GM18505 (cell line): ENCODE measurements around the gene KIRREL1.

Experiments used
- ATAC-seq: cut with Tn5 transposase; IDR thresholded peaks from one replicate; pipeline ENCODE4 v1.9.1; 2021; ENCODE audit not compliant: unreplicated experiment
- POLR2A ChIP-seq: IDR thresholded peaks from 4 replicates; pipeline ENCODE4 v1.6.1; 2011; ENCODE audit warnings: borderline replicate concordance; ENCODE audit not compliant: insufficient read depth, insufficient read length; ENCODE audit errors: extremely low read depth

Gene KIRREL1

DNA sequence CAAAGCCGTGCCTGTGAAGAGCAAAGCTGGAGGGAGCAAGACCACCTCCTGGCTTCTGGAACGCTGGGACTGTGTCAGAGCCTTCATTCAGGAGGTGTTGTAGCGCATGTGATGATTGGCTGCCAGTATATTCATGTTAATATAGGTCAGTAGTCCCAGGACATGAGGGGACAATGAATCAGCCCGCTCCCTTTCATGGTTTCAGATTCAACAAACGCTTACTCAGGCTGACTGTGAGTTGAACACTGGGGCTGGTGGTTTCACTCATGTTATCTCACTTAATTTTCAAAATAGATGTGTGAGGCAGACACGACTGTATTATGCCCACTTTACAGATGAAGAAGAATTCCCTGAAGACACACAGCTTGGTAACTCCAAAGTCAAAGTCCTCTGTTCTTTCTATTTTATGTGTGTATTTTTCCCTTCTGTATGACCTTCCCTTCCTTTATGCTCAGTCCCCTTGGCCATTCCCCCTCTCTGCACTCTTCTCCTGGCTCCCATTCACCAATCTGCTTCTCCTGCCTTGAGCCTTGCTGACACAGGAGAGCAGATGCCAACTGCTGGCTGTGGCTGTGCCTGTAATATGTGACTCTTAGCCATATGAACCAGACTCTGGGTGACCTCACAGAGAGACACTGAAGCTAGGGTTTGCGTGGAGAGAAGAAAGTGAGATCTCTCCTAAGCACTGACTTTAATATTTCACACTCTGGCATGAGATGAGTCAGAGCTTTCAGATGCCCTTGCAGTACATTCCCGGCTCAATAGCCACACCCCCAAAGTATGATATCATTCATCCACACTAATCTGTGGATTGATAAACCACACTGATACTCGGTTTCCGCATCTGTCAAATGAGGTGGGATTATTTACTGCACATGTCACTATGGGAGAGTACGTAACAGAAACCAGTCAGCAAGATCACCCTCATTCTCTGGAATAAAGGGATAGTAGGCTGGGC is 31.4 kb upstream of the KIRREL1 start:
- TF ChIP-seq POLR2A = no peak
- ATAC-seq = no peak

DNA sequence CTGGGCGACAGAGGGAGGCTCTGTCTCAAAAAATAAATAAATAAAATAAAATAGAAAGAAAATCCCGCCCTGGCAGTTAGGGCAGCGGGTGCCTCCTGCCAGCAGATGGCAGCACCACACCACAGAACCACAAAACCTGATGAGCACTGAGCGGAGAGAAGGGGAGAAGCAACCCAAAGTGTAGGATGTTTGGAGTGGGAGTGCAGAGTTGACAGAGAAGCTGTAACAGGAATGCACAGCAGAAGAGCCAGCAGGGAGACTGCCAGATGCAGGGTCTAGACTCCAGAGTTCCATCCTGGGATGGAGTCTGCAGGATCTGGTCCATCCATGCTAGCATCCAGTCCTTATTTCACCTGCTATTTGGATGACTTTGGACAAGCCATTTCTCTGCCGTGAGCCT is 29.7 kb upstream of the KIRREL1 start:
- no peak for ATAC-seq
- no peak for TF ChIP-seq POLR2A

DNA sequence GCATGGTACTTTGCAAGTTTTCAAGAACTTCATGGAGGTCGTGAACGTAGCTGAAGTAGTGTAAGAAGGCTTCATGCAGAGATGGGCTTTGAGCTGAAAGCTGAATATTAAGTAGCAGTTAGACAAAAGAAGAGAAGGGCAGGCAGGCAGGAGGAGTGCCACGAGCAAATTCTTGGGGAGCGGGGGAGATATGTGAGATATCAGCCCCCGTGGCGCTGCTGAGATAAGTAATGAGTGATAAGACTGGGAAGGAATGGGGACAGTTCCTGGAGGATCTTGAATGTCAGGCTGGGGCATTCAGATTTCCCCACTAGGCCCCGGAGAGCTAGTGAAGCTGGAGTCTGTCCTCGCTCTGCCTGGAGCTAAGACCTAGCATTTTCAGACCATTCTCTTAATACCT is 27.9 kb upstream of the KIRREL1 start:
- no peak for ATAC-seq
- no peak for TF ChIP-seq POLR2A

DNA sequence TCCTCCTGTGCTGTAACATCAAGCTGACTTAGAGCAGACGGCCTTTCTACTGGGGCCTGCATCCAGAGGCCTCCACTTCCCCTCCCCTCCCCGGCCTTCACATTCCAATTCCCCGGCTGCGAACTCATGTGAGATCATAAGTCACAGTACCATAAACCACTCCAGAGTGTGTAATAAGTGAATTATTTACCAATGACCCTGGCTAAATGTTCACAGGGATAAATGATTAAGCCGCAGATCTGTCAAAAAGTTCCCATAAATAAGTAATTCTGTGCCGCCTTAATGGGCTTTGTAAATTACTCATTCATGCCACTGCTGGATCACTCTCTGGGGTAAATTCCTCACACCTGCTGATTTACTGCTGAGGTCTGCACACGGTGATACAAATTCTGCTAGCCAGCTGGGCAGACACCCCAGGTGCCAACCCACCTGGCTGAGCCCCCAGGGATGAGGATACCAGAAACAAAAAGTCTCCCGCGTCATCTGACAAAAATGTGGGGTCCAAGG is 27.4 kb upstream of the KIRREL1 start:
- no peak for TF ChIP-seq POLR2A
- ATAC-seq = no peak

DNA sequence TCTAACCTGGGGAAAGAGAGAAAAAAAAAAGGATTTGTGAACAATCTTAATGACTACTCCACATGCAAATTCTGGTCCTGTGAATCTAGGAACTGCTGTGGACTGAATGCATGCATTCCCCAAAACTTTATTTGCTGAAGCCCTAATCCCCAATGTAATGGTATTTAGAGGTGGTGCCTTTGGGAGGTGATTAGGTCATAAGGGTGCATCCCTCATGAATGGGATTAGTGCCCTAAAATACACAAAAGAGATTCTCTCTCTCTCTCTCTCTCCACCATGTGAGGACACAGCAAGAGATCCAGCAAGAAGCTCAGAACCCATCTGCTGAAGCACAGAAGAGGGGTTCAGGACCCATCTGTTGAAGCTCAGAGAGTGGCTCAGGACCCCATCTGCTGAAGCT is 26.2 kb upstream of the KIRREL1 start:
- no peak for ATAC-seq
- TF ChIP-seq POLR2A = no peak

DNA sequence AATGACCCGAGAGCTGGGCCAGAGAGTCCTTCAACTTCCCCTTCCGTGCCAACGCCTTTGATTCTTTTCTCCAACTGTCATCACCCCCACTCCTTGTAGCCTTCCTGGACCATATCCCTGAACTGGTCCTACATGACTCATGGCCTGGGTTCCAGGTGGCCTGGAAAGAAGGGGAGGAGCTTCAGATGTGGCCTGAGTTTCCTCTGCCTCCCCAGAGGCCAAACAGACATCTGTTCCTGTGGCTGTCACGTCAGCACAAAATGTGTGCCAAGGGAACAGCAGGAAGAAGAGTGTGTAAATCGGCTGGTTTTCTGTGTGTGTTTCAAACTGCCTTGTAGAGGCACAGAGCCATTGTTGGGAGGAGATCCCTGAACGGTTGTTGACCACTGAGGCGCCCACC is 24.9 kb upstream of the KIRREL1 start:
- no peak for ATAC-seq

DNA sequence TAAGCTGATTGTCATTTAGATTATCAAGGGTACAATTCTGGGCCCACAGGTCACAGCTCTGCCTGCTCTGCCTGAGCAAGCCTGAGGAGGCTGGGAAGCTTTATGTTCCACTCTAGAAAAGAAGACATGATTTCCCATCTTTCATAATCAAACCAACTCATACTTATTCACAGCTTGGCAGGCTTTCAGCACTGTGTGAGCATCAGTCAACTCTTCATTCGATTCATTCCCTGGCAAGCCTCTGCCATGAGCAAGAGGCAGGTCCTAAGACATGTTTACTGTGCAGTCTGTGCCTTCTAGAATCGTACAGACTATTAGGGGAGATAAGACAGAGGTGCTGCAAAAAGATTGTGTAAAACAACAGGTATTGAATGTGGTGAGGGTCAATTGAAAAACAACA is 24.5 kb upstream of the KIRREL1 start:
- no peak for TF ChIP-seq POLR2A
- ATAC-seq = no peak

More for the DNA sequence above, 24.9 kb upstream of the KIRREL1 start:
- no peak for TF ChIP-seq POLR2A

DNA sequence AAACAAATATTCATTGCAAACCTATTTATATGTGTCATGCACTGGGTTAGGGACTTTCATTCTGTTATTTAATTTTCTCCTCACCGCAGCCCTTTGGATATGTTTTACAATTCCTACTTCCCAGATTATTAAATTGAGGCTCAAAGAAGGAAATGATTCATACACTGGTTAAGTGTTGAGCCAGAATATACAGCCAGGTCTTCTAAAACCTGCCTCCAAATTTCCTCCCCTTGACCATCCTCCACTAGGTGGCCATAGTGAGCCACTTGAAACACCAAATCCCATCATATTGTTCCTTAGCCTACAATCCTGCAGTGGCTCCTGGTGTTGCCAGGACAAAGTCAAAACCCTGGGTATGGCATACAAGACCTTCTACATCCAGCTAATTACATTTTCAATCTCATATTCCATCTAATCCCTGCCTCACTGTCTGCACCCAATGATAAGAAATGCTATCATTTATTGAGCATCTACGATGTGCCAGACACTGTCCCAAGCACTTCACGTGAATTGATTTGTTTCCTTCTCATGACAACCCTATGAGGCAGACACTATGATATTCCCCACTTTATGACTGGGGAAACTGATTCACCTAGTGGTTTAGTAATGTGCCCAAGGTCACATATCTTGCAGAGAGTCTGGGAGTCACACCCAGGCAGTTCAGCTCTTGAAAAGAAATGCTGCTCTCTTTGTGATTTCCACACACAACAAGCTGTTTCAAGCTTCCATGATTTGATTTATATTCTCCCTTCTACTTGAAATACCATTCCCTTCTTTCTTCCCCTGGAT is 23.6 kb upstream of the KIRREL1 start:
- no peak for ATAC-seq
- no peak for TF ChIP-seq POLR2A

DNA sequence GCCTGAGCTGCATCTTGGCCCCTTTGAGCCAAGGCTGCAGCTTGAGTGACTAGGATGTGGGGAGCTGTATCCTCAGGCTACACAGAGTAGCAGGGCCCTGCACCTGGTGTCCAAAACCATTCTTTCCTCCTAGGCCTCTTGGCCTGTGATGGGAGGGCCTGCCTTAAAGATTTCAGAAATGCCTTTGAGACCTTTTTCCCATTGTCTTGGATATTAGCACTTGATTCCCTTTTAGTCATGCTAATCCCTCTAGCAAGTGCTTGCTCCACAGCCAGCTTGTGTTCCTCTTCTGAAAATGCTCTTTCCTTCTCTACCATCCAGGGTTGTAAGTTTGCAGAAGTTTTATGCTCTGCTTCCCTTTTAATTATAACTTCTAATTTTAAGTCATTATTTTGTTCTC is 21.7 kb upstream of the KIRREL1 start:
- no peak for TF ChIP-seq POLR2A
- no peak for ATAC-seq

DNA sequence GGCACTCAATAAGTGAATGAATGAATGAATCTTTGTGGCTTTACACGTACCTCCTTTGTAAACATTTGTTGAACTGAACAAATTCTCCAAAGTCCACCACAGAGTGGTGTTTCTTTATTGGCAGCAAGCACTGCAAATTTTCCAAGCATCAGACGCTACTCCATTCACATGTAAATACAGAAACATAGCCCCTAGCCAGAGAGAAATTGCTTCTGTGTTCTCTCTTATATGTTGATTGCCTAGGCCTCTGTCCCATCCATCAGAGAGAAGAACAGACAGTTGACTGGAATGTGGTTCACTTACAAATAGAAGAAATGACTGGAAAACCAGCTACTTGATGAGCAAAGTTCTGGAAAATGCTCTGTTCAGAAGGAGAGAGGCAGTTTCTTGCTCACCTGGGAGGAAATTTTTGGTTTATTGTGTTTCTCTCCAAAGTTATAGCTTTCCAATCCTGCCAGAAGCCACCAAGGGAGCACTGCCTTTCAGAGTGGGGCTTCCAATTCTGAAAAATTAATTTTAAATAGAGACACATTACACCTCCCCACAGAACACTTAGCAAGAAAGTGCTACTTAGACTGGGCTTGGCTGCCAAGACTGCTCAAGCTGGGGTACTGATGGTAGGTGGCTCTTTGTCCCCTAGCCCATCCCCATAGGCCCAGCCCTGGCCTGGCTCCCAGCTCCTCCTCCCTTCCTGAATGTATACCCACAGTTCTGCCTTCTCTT is 18.1 kb upstream of the KIRREL1 start:
- TF ChIP-seq POLR2A = no peak
- no peak for ATAC-seq

DNA sequence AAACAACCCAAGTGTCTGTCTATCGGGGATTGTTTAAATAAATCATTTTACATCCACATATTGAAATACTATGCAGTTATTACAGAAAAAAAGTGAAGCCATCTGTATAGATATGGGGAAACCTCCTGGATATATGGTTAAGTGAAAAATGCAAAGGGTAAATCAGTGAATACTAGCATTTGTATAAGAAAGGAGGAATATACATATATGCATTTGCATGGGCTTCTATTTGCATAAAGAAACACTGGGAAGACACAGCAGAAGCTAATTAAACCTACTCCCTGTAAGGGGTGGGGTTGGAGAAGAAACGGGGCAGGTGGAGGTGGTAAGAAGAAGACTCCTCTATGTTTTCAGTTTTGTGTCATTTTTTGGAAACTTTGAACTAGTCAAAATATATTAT is 16.6 kb upstream of the KIRREL1 start:
- no peak for TF ChIP-seq POLR2A

DNA sequence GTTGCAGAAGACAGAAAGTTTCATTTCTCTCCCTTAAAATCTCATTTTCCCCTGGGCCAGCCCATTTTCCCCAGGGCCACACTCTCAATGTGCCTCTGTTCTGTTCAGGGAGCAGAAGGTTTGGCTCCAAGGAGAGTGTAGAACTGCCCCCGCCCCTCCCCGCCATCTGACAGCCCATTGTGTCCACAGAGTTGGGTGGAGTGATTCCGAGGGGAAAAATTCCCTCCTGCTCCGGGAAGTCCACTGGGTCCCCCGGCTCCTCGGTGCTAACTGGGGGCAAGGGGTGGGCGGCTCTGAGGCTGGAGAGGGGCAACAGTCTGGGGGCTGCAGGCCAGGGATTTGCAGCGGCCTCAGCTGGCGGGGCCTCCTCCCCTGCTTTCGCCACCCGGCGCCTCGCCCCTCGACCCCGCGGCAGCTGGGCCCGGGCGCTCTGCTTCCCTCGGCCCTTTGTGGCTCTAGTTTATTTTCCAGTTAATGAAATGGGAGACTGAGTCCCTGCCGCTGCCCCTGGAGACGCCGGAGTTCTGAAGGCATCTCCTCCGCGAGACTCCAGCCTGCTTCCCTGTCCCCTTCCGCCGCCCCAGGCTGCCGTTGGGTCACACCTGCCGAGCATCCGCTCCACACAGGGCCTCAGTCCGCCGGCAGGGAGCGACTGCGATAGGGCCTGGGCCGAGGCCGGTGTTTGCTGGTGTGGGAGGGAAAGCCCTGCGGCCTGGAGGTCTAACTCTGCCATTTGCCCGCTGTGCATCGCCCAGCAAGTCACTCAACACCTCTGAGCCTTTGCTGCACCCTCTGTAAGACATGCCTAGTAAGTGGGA is 14.7 kb upstream of the KIRREL1 start:
- no peak for ATAC-seq
- TF ChIP-seq POLR2A = no peak

More for the DNA sequence above, 16.6 kb upstream of the KIRREL1 start:
- no peak for ATAC-seq
